ENCODE data around the gene MOSMO. TPM values are rescaled to one million over a fixed set of nuclear protein-coding genes. Genes with fewer than 3 reads are reported as not detected.

The MOSMO gene
- total and polyA plus RNA-seq, 2 of the 13 experiments (the other 11 are each of a cell fraction or from before 2014, with no cell fraction given), result 26.7 to 32.6 TPM

GRCh38 chr16:22098405-22099255 is 90.7 kb downstream of the MOSMO start (continued):
- peak; percentile 58; the same call in 1 of the 2 replicates for TF ChIP-seq POGK (CRISPR knock-in tag; conservative IDR thresholded peaks at IDR 0.05)
- no peak for TF ChIP-seq ZNF326 (CRISPR knock-in tag; IDR thresholded peaks at IDR 0.05; ENCODE audit: borderline replicate concordance)
- TF ChIP-seq PITX1 (CRISPR knock-in tag; IDR thresholded peaks at IDR 0.05), result 0 out of 2 replicates have a peak, but pooled peaks have one; percentile 39
- TF ChIP-seq EZH2 (conservative IDR thresholded peaks at IDR 0.05; ENCODE audit: low read depth, low read length), result no peak
- 0 out of 2 replicates have a peak, but pooled peaks have one; percentile 28 for TF ChIP-seq THAP11 (CRISPR knock-in tag; IDR thresholded peaks at IDR 0.05)
- TF ChIP-seq ZSCAN9 (CRISPR knock-in tag; IDR thresholded peaks at IDR 0.05; ENCODE audit: borderline replicate concordance), result peak; percentile 28; the same call in 1 of the 2 replicates
- peak; percentile 63 for TF ChIP-seq KAT8 (CRISPR knock-in tag; IDR thresholded peaks at IDR 0.05)
- peak; percentile 58; the same call in 1 of the 2 replicates for TF ChIP-seq HNF1B (CRISPR knock-in tag; IDR thresholded peaks at IDR 0.05)
- 0 out of 2 replicates have a peak, but pooled peaks have one; percentile 11 for TF ChIP-seq ETV6 (CRISPR knock-in tag; conservative IDR thresholded peaks at IDR 0.05)
- TF ChIP-seq GATAD1 (CRISPR knock-in tag; IDR thresholded peaks at IDR 0.05), result 0 out of 2 replicates have a peak, but pooled peaks have one; percentile 49
- TF ChIP-seq ELF3 (CRISPR knock-in tag; IDR thresholded peaks at IDR 0.05), result 0 out of 2 replicates have a peak, but pooled peaks have one; percentile 34
- peak; percentile 75 to 76 for TF ChIP-seq HMGXB4 (CRISPR knock-in tag; IDR thresholded peaks at IDR 0.05; ENCODE audit: borderline replicate concordance in 1 of 2, low read depth in 1 of 2)
- no peak for TF ChIP-seq SOX13 (IDR thresholded peaks at IDR 0.05)
- peak in 1 of 2 experiments; percentile 27; a peak in 1 of 4 replicates for TF ChIP-seq SOX13 (CRISPR knock-in tag; conservative IDR thresholded peaks at IDR 0.05 in 1 of 2, IDR thresholded peaks at IDR 0.05 in 1 of 2)
- TF ChIP-seq ZNF33A (CRISPR knock-in tag; IDR thresholded peaks at IDR 0.05; ENCODE audit: borderline replicate concordance), result no peak
- no peak for TF ChIP-seq ZNF253 (CRISPR knock-in tag; IDR thresholded peaks at IDR 0.05; ENCODE audit: borderline replicate concordance)
- no peak for TF ChIP-seq TCF7L2 (IDR thresholded peaks at IDR 0.05; ENCODE audit: low read depth, low read length)
- TF ChIP-seq ZNF652 (CRISPR knock-in tag; IDR thresholded peaks at IDR 0.05; ENCODE audit: borderline replicate concordance, low read depth), result peak; percentile 14; the same call in 1 of the 2 replicates
- peak; percentile 53; the same call in 1 of the 2 replicates for TF ChIP-seq HOMEZ (CRISPR knock-in tag; IDR thresholded peaks at IDR 0.05; ENCODE audit: low read depth)
- 0 out of 2 replicates have a peak, but pooled peaks have one; percentile 36 for TF ChIP-seq ATF2 (CRISPR knock-in tag; IDR thresholded peaks at IDR 0.05)

Data from HepG2 (cell line).